ENCODE data around the gene CNBD2. TPM values are rescaled to one million over a fixed set of nuclear protein-coding genes. Genes with fewer than 3 reads are reported as not detected.
"Not testable (repeated sequence)": the region's sequence is repeated elsewhere in the genome, so short reads cannot be mapped to it uniquely, and the experiment has no call there.

Gene CNBD2
- total RNA-seq, 2 donors from 2014 or later, result 3.3 to 4.7 TPM

- intact Hi-C loops (cut with DNase I), result no loop called here
- Histone ChIP-seq H3K9ac (ENCODE audit: low read depth in 2 of 2, low read length in 2 of 2) (no peak overlapping the region), H3K4me1 (no peaks in the 10 kb centered on the region), H3K36me3 (no peaks in the 10 kb centered on the region), H3K4me3 (no peak overlapping the region), H3K27me3 (no peaks in the 10 kb centered on the region), H3K9me3 (no peaks in the 10 kb centered on the region), H3K27ac (no peak overlapping the region)
- TF ChIP-seq CTCF (IDR thresholded peaks at IDR 0.05), result no peak
- no peak for DNase-seq
Observed at GRCh38 chr20:35985806-35986205, 17.4 kb downstream of the CNBD2 start.

GRCh38 chr20:35988910-35989463 lies 20.6 kb downstream of the CNBD2 start:
- no peaks in the 10 kb centered on the region for H3K27me3 ChIP-seq
- intact Hi-C loops (cut with DNase I), result no loop called here
- H3K9me3 ChIP-seq, result no peaks in the 10 kb centered on the region
- no peaks in the 10 kb centered on the region for H3K4me1 ChIP-seq
- H3K4me3 ChIP-seq, result no peak overlapping the region
- no peak for TF ChIP-seq CTCF (IDR thresholded peaks at IDR 0.05)
- H3K9ac ChIP-seq (ENCODE audit: low read depth in 2 of 2, low read length in 2 of 2), result no peak overlapping the region
- H3K27ac ChIP-seq, result no peak overlapping the region
- DNase-seq, result no peak
- no peaks in the 10 kb centered on the region for H3K36me3 ChIP-seq

GRCh38 chr20:35991142-35991771 lies 22.9 kb downstream of the CNBD2 start:
- Histone ChIP-seq H3K9ac (ENCODE audit: low read depth in 2 of 2, low read length in 2 of 2) (no peak overlapping the region), H3K36me3 (no peaks in the 10 kb centered on the region), H3K4me1 (no peaks in the 10 kb centered on the region), H3K27ac (no peak overlapping the region), H3K4me3 (no peak overlapping the region), H3K27me3 (no peaks in the 10 kb centered on the region), H3K9me3 (no peaks in the 10 kb centered on the region)
- no peak for DNase-seq
- intact Hi-C loops (cut with DNase I), result loop anchor here (5.0 kb wide), 1 partner anchor 206 kb away; no protein-coding TSS in a partner anchor
- TF ChIP-seq CTCF (IDR thresholded peaks at IDR 0.05), result peak; percentile 37

GRCh38 chr20:35992713-35993335 lies 24.4 kb downstream of the CNBD2 start:
- peak; percentile 56 for DNase-seq
- Histone ChIP-seq H3K4me3 (no peak overlapping the region), H3K9ac (ENCODE audit: low read depth in 2 of 2, low read length in 2 of 2) (no peak overlapping the region), H3K27ac (no peak overlapping the region), H3K9me3 (no peaks in the 10 kb centered on the region), H3K4me1 (no peaks in the 10 kb centered on the region), H3K27me3 (no peaks in the 10 kb centered on the region), H3K36me3 (no peaks in the 10 kb centered on the region)
- TF ChIP-seq CTCF (IDR thresholded peaks at IDR 0.05), result peak; percentile 71
- intact Hi-C loops (cut with DNase I), result loop anchor here (5.0 kb wide), 1 partner anchor 204 kb away; no protein-coding TSS in a partner anchor

- H3K4me3 ChIP-seq, result no peak overlapping the region
- DNase-seq, result peak; percentile 88
- no peaks in the 10 kb centered on the region for H3K9me3 ChIP-seq
- H3K9ac ChIP-seq (ENCODE audit: low read depth in 2 of 2, low read length in 2 of 2), result no peak overlapping the region
- intact Hi-C loops (cut with DNase I), result loop anchor here (5.0 kb wide), 1 partner anchor 202 kb away; no protein-coding TSS in a partner anchor
- no peaks in the 10 kb centered on the region for H3K27me3 ChIP-seq
- no peak overlapping the region for H3K27ac ChIP-seq
- no peaks in the 10 kb centered on the region for H3K4me1 ChIP-seq
- H3K36me3 ChIP-seq, result no peaks in the 10 kb centered on the region
- peak; percentile 93 for TF ChIP-seq CTCF (IDR thresholded peaks at IDR 0.05)
Observed at GRCh38 chr20:35994994-35995453, 26.6 kb downstream of the CNBD2 start.

GRCh38 chr20:35996492-35996891 lies 28.1 kb downstream of the CNBD2 start:
- not testable (repeated sequence) for DNase-seq; H3K27me3 ChIP-seq; H3K27ac ChIP-seq; H3K9me3 ChIP-seq; H3K4me1 ChIP-seq; H3K9ac ChIP-seq (ENCODE audit: low read depth in 2 of 2, low read length in 2 of 2); H3K36me3 ChIP-seq; H3K4me3 ChIP-seq
- intact Hi-C loops (cut with DNase I), result loop anchor here (2.0 kb wide), 1 partner anchor 142 kb away; no protein-coding TSS in a partner anchor

GRCh38 chr20:36001331-36001730 lies 32.9 kb downstream of the CNBD2 start:
- DNase-seq; H3K9me3 ChIP-seq; H3K9ac ChIP-seq (ENCODE audit: low read depth in 2 of 2, low read length in 2 of 2); H3K27me3 ChIP-seq; H3K27ac ChIP-seq; H3K4me3 ChIP-seq; H3K4me1 ChIP-seq; H3K36me3 ChIP-seq; intact Hi-C loops (cut with DNase I): not testable (repeated sequence)
